ENCODE results near the gene SMOC1.

SMOC1 gene

GRCh38 chr14:70027785-70028428 lies 148.7 kb downstream of the SMOC1 start:
- DNase-seq (ENCODE audit: low read depth, low spot score): no peak
- no peak overlapping the region for H3K27ac ChIP-seq

- no peak for DNase-seq (ENCODE audit: low read depth, low spot score)
- no peak overlapping the region for H3K27ac ChIP-seq
These were observed 150.3 kb downstream of the SMOC1 start for GRCh38 chr14:70029296-70030132.

- no peak overlapping the region for H3K27ac ChIP-seq
- no peak for DNase-seq (ENCODE audit: low read depth, low spot score)
These were observed 152.8 kb downstream of the SMOC1 start for GRCh38 chr14:70032016-70032415.

GRCh38 chr14:70032447-70032846 lies 153.2 kb downstream of the SMOC1 start:
- DNase-seq (ENCODE audit: low read depth, low spot score): no peak
- H3K27ac ChIP-seq: no peak overlapping the region

GRCh38 chr14:70033116-70033515 lies 153.9 kb downstream of the SMOC1 start:
- no peak for DNase-seq (ENCODE audit: low read depth, low spot score)
- H3K27ac ChIP-seq: no peak overlapping the region

- DNase-seq (ENCODE audit: low read depth, low spot score): no peak
- no peak overlapping the region for H3K27ac ChIP-seq
These were observed 154.3 kb downstream of the SMOC1 start for GRCh38 chr14:70033561-70033960.

- DNase-seq (ENCODE audit: low read depth, low spot score): no peak
- no peak overlapping the region for H3K27ac ChIP-seq
These were observed 155.0 kb downstream of the SMOC1 start for GRCh38 chr14:70034257-70034656.

- no peak for DNase-seq (ENCODE audit: low read depth, low spot score)
- H3K27ac ChIP-seq: no peak overlapping the region
These were observed 157.4 kb downstream of the SMOC1 start for GRCh38 chr14:70036665-70037064.

- no peak overlapping the region for H3K27ac ChIP-seq
- no peak for DNase-seq (ENCODE audit: low read depth, low spot score)
These were observed 163.8 kb downstream of the SMOC1 start for GRCh38 chr14:70043001-70043400.

- H3K27ac ChIP-seq: no peak overlapping the region
- no peak for DNase-seq (ENCODE audit: low read depth, low spot score)
These were observed 166.1 kb downstream of the SMOC1 start for GRCh38 chr14:70045310-70045709.

- no peak overlapping the region for H3K27ac ChIP-seq
- DNase-seq (ENCODE audit: low read depth, low spot score): peak; percentile 20
These were observed 166.8 kb downstream of the SMOC1 start for GRCh38 chr14:70045844-70046535.

- no peak overlapping the region for H3K27ac ChIP-seq
- no peak for DNase-seq (ENCODE audit: low read depth, low spot score)
These were observed 168.5 kb downstream of the SMOC1 start for GRCh38 chr14:70047598-70048312.

- DNase-seq (ENCODE audit: low read depth, low spot score): no peak
- no peak overlapping the region for H3K27ac ChIP-seq
These were observed 169.1 kb downstream of the SMOC1 start for GRCh38 chr14:70048313-70048654.

- no peak for DNase-seq (ENCODE audit: low read depth, low spot score)
- H3K27ac ChIP-seq: no peak overlapping the region
These were observed 170.4 kb downstream of the SMOC1 start for GRCh38 chr14:70049605-70050004.

GRCh38 chr14:70050136-70050535 lies 170.9 kb downstream of the SMOC1 start:
- no peak for DNase-seq (ENCODE audit: low read depth, low spot score)
- no peak overlapping the region for H3K27ac ChIP-seq

- no peak overlapping the region for H3K27ac ChIP-seq
- DNase-seq (ENCODE audit: low read depth, low spot score): no peak
These were observed 173.8 kb downstream of the SMOC1 start for GRCh38 chr14:70052990-70053389.

- no peak for DNase-seq (ENCODE audit: low read depth, low spot score)
- H3K27ac ChIP-seq: no peak overlapping the region
These were observed 178.4 kb downstream of the SMOC1 start for GRCh38 chr14:70057519-70058136.

- H3K27ac ChIP-seq: no peak overlapping the region
- DNase-seq (ENCODE audit: low read depth, low spot score): no peak
These were observed 180.3 kb downstream of the SMOC1 start for GRCh38 chr14:70059545-70059944.

GRCh38 chr14:70061108-70061507 lies 181.9 kb downstream of the SMOC1 start:
- no peak overlapping the region for H3K27ac ChIP-seq
- peak; percentile 54 for DNase-seq (ENCODE audit: low read depth, low spot score)

- no peak for DNase-seq (ENCODE audit: low read depth, low spot score)
- no peak overlapping the region for H3K27ac ChIP-seq
These were observed 185.1 kb downstream of the SMOC1 start for GRCh38 chr14:70064136-70064865.

Measured in epithelial cell of prostate (primary cell).